ENCODE measurements around the gene PIGV. TPM values are rescaled to one million over a fixed set of nuclear protein-coding genes. Genes with fewer than 3 reads are reported as not detected.
A peak's percentile ranks its signal among the peaks of the same experiment; 100 is the strongest.

The PIGV gene
- polyA plus RNA-seq, 1 donor (not counting 4 experiments of a cell fraction or from before 2014, with no cell fraction given), result 14.2 TPM

DNA sequence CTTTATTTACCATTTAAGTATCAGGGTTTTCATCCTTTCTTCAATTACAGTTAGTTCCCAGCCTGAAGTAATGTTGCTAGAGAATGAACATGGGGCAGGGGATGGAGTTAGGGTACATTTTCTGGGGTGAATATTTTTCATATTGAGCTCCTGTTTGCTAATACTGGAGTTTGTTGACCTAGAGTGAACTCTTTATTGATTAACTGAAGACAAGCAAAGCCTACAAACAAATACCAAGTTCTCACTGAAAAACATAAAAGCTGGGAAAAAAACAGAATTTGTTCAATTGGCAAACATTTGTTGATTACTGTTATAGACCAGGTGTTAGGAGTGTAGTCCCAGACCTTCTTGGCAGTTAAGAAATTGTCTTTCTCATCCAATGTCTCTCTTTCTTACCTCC lies 28.2 kb upstream of the PIGV start:
- no peak overlapping the region for H3K27ac ChIP-seq (ENCODE audit: control insufficient read depth, insufficient read depth, low read length)
- H3K4me3 ChIP-seq (ENCODE audit: control insufficient read depth in 2 of 3, extremely low read depth in 1 of 3, insufficient read depth in 2 of 3, low read depth in 1 of 3, low read length in 3 of 3), result no peak overlapping the region
- peaks cover 25 to 37% of the 10 kb centered on the region in 2 experiments for H3K36me3 ChIP-seq (ENCODE audit: control insufficient read depth in 2 of 2, extremely low read depth in 1 of 2, insufficient read depth in 2 of 2, low read length in 2 of 2)
- H4K20me1 ChIP-seq (ENCODE audit: control insufficient read depth, extremely low read depth, insufficient read depth, low read length), result no peaks in the 10 kb centered on the region
- H3K4me2 ChIP-seq (ENCODE audit: control insufficient read depth, extremely low read depth, insufficient read depth, low read depth, low read length), result no peak overlapping the region
- H3K27me3 ChIP-seq (ENCODE audit: control insufficient read depth, extremely low read depth, insufficient read depth, low read length), result no peaks in the 10 kb centered on the region
- TF ChIP-seq, protein P1, sequence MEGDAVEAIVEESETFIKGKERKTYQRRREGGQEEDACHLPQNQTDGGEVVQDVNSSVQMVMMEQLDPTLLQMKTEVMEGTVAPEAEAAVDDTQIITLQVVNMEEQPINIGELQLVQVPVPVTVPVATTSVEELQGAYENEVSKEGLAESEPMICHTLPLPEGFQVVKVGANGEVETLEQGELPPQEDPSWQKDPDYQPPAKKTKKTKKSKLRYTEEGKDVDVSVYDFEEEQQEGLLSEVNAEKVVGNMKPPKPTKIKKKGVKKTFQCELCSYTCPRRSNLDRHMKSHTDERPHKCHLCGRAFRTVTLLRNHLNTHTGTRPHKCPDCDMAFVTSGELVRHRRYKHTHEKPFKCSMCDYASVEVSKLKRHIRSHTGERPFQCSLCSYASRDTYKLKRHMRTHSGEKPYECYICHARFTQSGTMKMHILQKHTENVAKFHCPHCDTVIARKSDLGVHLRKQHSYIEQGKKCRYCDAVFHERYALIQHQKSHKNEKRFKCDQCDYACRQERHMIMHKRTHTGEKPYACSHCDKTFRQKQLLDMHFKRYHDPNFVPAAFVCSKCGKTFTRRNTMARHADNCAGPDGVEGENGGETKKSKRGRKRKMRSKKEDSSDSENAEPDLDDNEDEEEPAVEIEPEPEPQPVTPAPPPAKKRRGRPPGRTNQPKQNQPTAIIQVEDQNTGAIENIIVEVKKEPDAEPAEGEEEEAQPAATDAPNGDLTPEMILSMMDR (optimal IDR thresholded peaks at IDR 0.05 in 1 of 3, IDR thresholded peaks at IDR 0.05 in 1 of 3, conservative IDR thresholded peaks at IDR 0.05 in 1 of 3; ENCODE audit: extremely low read depth in 1 of 3, insufficient read depth in 2 of 3, low read length in 3 of 3), result no peak
- no peak for TF ChIP-seq EZH2 (IDR thresholded peaks at IDR 0.05; ENCODE audit: low read length)
- peaks cover 3% of the 10 kb centered on the region for H3K9me1 ChIP-seq (ENCODE audit: control insufficient read depth, extremely low read depth, insufficient read depth, low read length)
- H3K9me3 ChIP-seq (ENCODE audit: control insufficient read depth, low read depth, low read length), result no peaks in the 10 kb centered on the region
- peaks cover 41% of the 10 kb centered on the region for H3K79me2 ChIP-seq (ENCODE audit: control insufficient read depth, insufficient read depth, low read length)
- no peak overlapping the region for H2AFZ ChIP-seq (ENCODE audit: control insufficient read depth, low read length)
- FAIRE-seq, result peak; percentile 9
- H3K4me1 ChIP-seq (ENCODE audit: control insufficient read depth, extremely low read depth, insufficient read depth, low read length), result peaks cover 7% of the 10 kb centered on the region
- dilution Hi-C loops (cut with MboI; ENCODE audit: extremely low pct_ligation_motif_present, low sequenced_read_pairs), result no loop called here
- no peak overlapping the region for H3K9ac ChIP-seq (ENCODE audit: control insufficient read depth, extremely low read depth, insufficient read depth, low read length)
- no peak for DNase-seq (ENCODE audit: low read depth, low spot score)

DNA sequence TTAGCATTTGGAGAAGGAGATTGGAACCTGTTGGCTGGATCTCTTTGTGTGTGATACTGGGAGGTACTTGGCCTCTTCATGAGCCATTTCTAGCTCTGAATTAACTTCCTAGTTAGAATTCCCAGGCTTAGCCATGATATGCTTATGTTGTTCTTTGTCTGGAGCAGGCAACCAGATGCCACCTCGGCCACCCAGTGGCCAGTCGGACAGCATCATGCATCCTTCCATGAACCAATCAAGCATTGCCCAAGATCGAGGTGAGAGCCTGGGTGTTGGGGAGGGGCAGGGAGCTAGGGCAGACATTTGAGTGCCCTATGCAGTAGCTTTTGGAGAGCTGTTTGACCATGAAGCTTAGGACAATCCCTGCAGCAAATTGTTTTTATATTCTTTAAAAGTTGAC lies 26.5 kb upstream of the PIGV start:
- Histone ChIP-seq H3K27me3 (ENCODE audit: control insufficient read depth, extremely low read depth, insufficient read depth, low read length) (no peaks in the 10 kb centered on the region), H3K36me3 (ENCODE audit: control insufficient read depth in 2 of 2, extremely low read depth in 1 of 2, insufficient read depth in 2 of 2, low read length in 2 of 2) (peaks cover 26 to 38% of the 10 kb centered on the region in 2 experiments), H3K79me2 (ENCODE audit: control insufficient read depth, insufficient read depth, low read length) (peaks cover 28% of the 10 kb centered on the region), H3K4me3 (ENCODE audit: control insufficient read depth in 2 of 3, extremely low read depth in 1 of 3, insufficient read depth in 2 of 3, low read depth in 1 of 3, low read length in 3 of 3) (no peak overlapping the region), H3K27ac (ENCODE audit: control insufficient read depth, insufficient read depth, low read length) (no peak overlapping the region), H3K4me1 (ENCODE audit: control insufficient read depth, extremely low read depth, insufficient read depth, low read length) (no peaks in the 10 kb centered on the region), H4K20me1 (ENCODE audit: control insufficient read depth, extremely low read depth, insufficient read depth, low read length) (no peaks in the 10 kb centered on the region), H3K9me3 (ENCODE audit: control insufficient read depth, low read depth, low read length) (no peaks in the 10 kb centered on the region), H3K9me1 (ENCODE audit: control insufficient read depth, extremely low read depth, insufficient read depth, low read length) (no peaks in the 10 kb centered on the region), H3K9ac (ENCODE audit: control insufficient read depth, extremely low read depth, insufficient read depth, low read length) (no peak overlapping the region), H3K4me2 (ENCODE audit: control insufficient read depth, extremely low read depth, insufficient read depth, low read depth, low read length) (no peak overlapping the region), H2AFZ (ENCODE audit: control insufficient read depth, low read length) (no peak overlapping the region)
- dilution Hi-C loops (cut with MboI; ENCODE audit: extremely low pct_ligation_motif_present, low sequenced_read_pairs), result no loop called here
- FAIRE-seq, result no peak
- TF ChIP-seq, protein P1 (optimal IDR thresholded peaks at IDR 0.05 in 1 of 3, IDR thresholded peaks at IDR 0.05 in 1 of 3, conservative IDR thresholded peaks at IDR 0.05 in 1 of 3; ENCODE audit: extremely low read depth in 1 of 3, insufficient read depth in 2 of 3, low read length in 3 of 3), result peak in 2 of 3 experiments; percentile 19 to 21
- TF ChIP-seq EZH2 (IDR thresholded peaks at IDR 0.05; ENCODE audit: low read length), result no peak
- no peak for DNase-seq (ENCODE audit: low read depth, low spot score)
